Loucy (cell line): ENCODE measurements around the gene C2CD3.

Source experiments
- H2AFZ ChIP-seq: fragments of 200-600 bp; sonication (generic); 2 replicates; pipeline ENCODE4 v1.6.0; 2016; ENCODE audit warnings: antibody characterized with exemption, mild to moderate bottlenecking, low read length, moderate library complexity
- H3F3A ChIP-seq: fragments of 200-600 bp; 2 replicates; pipeline ENCODE4 v1.6.0; 2016; ENCODE audit warnings: antibody characterized with exemption, low read depth, mild to moderate bottlenecking
- H3K27me3 ChIP-seq: fragments of 200-600 bp; sonication (generic); 2 replicates; pipeline ENCODE4 v1.6.1; 2014; ENCODE audit warnings: low read length, mild to moderate bottlenecking; ENCODE audit not compliant: insufficient read depth, poor library complexity, severe bottlenecking
- H3K36me3 ChIP-seq: fragments of 200-600 bp; sonication (generic); 2 replicates; pipeline ENCODE4 v1.6.1; 2016; ENCODE audit warnings: low read length; ENCODE audit not compliant: insufficient read depth
- H3K4me1 ChIP-seq: fragments of 200-600 bp; sonication (generic); 2 replicates; pipeline ENCODE4 v1.5.1; 2014; ENCODE audit warnings: low read length, mild to moderate bottlenecking; ENCODE audit not compliant: insufficient read depth, poor library complexity, severe bottlenecking
- H3K4me2 ChIP-seq: fragments of 200-600 bp; sonication (generic); 2 replicates; pipeline ENCODE4 v1.6.0; 2014; ENCODE audit warnings: antibody characterized with exemption, low read length, low read depth, mild to moderate bottlenecking; ENCODE audit not compliant: poor library complexity, severe bottlenecking
- H3K4me3 ChIP-seq: fragments of 200-600 bp; sonication (generic); 2 replicates; pipeline ENCODE4 v1.5.1; 2014; ENCODE audit warnings: low read length, mild to moderate bottlenecking, mixed read lengths; ENCODE audit not compliant: poor library complexity, severe bottlenecking
- H3K79me2 ChIP-seq: fragments of 200-600 bp; sonication (generic); 2 replicates; pipeline ENCODE4 v1.6.1; 2014; ENCODE audit warnings: low read length; ENCODE audit not compliant: insufficient read depth
- H3K9ac ChIP-seq: fragments of 200-600 bp; sonication (generic); 2 replicates; pipeline ENCODE4 v1.6.0; 2014; ENCODE audit warnings: mild to moderate bottlenecking, low read depth, low read length, moderate library complexity; ENCODE audit not compliant: poor library complexity, severe bottlenecking
- H3K9me2 ChIP-seq: fragments of 200-600 bp; sonication (generic); replicated peaks from 2 replicates; pipeline ENCODE4 v1.6.1; 2016; ENCODE audit warnings: low read depth, low read length, mixed read lengths
- H3K9me3 ChIP-seq: fragments of 200-600 bp; sonication (generic); 2 replicates; pipeline ENCODE4 v1.6.1; 2014; ENCODE audit warnings: mild to moderate bottlenecking, antibody characterized with exemption, low read length, low read depth; ENCODE audit not compliant: insufficient read depth
- H4K20me1 ChIP-seq: fragments of 200-600 bp; sonication (generic); 2 replicates; pipeline ENCODE4 v1.6.0; 2014; ENCODE audit warnings: antibody characterized with exemption, low read length, mild to moderate bottlenecking; ENCODE audit not compliant: insufficient read depth, poor library complexity, severe bottlenecking
- EZH2phosphoT487 ChIP-seq: fragments of 200-600 bp; IDR thresholded peaks from 2 replicates; pipeline ENCODE4 v1.6.1; 2018; ENCODE audit warnings: antibody characterized with exemption, mild to moderate bottlenecking, moderate library complexity, borderline replicate concordance
- TF ChIP-seq, protein P1 (sequence below): fragments of 200-600 bp; sonication (generic); conservative IDR thresholded peaks from 2 replicates; pipeline ENCODE4 v1.5.1; 2014; ENCODE audit warnings: mild to moderate bottlenecking, antibody characterized with exemption, low read length

C2CD3 gene

DNA sequence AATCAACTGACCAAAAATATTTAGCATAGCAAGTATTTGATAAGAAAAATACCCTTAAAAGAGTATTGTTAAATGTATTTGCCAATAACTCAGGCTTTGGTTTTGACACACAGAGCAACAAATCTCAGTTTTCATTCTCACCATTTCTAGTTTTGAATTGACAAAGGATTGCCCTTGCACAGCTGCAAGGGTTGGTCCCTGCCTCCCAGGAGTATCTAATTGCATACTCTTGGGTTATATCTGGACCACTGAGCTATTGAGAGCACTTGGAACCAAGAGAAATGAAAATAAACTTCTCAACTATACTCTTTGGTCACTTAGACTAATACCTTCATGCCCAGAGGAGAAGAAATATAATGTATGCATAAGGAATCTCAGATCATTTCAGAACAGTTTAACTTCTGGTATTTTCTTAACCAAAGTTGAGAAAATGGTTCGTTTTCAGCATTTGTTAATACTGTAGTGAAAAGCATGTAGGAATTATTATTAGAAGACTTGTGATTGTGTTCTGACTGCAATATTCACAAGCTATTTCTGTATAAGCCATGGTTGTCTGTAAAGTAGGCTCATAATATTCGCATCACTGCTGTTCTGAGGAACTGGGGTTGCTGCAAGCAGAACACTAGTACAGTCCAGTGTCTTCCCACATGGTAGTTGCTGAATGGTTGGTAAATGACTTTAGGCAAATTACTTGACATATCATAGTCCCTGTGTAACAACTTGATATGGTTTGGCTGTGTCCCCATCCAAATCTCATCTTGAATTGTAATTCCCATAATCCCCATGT lies 7.9 kb downstream of the C2CD3 start:
- Histone ChIP-seq H3K27me3 (no peaks in the 10 kb centered on the region), H3K36me3 (0 out of 2 replicates have a peak, but pooled peaks cover 17% of the 10 kb centered on the region), H2AFZ (no peak overlapping the region), H3K4me2 (peak overlapping the region; percentile 45), H4K20me1 (no peaks in the 10 kb centered on the region), H3K79me2 (peaks cover 27% of the 10 kb centered on the region; the same call in 1 of the 2 replicates), H3K9ac (no peak overlapping the region), H3K9me2 (no peaks in the 10 kb centered on the region), H3K4me1 (peaks cover 32% of the 10 kb centered on the region), H3F3A (no peaks in the 10 kb centered on the region), H3K9me3 (no peaks in the 10 kb centered on the region), H3K4me3 (no peak overlapping the region)
- TF ChIP-seq EZH2phosphoT487: no peak
- TF ChIP-seq, protein P1, sequence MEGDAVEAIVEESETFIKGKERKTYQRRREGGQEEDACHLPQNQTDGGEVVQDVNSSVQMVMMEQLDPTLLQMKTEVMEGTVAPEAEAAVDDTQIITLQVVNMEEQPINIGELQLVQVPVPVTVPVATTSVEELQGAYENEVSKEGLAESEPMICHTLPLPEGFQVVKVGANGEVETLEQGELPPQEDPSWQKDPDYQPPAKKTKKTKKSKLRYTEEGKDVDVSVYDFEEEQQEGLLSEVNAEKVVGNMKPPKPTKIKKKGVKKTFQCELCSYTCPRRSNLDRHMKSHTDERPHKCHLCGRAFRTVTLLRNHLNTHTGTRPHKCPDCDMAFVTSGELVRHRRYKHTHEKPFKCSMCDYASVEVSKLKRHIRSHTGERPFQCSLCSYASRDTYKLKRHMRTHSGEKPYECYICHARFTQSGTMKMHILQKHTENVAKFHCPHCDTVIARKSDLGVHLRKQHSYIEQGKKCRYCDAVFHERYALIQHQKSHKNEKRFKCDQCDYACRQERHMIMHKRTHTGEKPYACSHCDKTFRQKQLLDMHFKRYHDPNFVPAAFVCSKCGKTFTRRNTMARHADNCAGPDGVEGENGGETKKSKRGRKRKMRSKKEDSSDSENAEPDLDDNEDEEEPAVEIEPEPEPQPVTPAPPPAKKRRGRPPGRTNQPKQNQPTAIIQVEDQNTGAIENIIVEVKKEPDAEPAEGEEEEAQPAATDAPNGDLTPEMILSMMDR: no peak

DNA sequence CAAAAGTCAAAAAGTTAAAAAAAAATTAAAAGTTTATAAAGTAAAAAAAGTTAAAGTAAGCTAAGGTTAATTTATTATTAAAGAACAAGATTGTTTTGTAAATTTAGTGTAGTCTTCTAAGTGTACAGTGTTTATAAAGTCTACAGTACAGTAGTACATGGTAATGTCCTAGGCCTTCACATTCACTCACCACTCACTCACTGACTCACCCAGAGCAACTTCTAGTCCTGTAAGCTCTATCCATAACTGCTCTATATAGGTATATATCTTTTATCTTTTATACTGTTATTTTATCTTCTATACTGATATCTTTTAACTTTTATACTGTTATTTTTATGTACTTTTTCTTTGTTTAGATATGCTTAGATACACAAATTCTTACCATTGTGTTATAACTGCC lies 11.2 kb downstream of the C2CD3 start:
- H3K79me2 ChIP-seq: peaks cover 11% of the 10 kb centered on the region; the same call in 1 of the 2 replicates
- no peak overlapping the region for H3K4me2 ChIP-seq
- no peaks in the 10 kb centered on the region for H4K20me1 ChIP-seq
- H2AFZ ChIP-seq: no peak overlapping the region
- H3K9me3 ChIP-seq: no peaks in the 10 kb centered on the region
- no peak for TF ChIP-seq EZH2phosphoT487
- TF ChIP-seq, protein P1: no peak
- H3K4me1 ChIP-seq: peaks cover 27% of the 10 kb centered on the region
- H3K4me3 ChIP-seq: no peak overlapping the region
- H3K9ac ChIP-seq: no peak overlapping the region
- no peaks in the 10 kb centered on the region for H3K27me3 ChIP-seq
- peaks cover 16% of the 10 kb centered on the region; the same call in 1 of the 2 replicates for H3K36me3 ChIP-seq
- H3F3A ChIP-seq: no peaks in the 10 kb centered on the region
- H3K9me2 ChIP-seq: no peaks in the 10 kb centered on the region

DNA sequence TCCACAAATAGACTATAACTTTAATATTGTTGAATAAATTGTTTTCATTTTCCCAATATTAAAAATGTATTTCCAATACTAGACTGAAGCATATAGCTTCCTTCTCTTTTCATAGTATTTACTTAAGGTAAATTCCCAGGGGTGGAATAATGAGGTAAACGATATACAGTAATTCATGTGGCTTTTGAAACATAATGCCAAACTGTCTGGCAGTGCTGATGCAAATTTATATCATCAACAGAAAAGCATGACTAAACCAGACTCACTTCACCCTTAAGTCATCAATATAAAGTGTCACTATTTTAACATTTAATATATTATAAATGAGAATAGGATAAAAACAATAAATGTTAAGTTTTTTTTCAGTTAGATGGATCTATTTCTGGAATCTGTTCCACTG lies 13.6 kb downstream of the C2CD3 start:
- Histone ChIP-seq H2AFZ (no peak overlapping the region), H3K4me1 (peaks cover 5% of the 10 kb centered on the region), H3K36me3 (peaks cover 16% of the 10 kb centered on the region), H3K9me3 (0 out of 2 replicates have a peak, but pooled peaks cover 5% of the 10 kb centered on the region), H3K9ac (no peak overlapping the region), H3K4me2 (no peak overlapping the region), H4K20me1 (no peaks in the 10 kb centered on the region), H3K9me2 (no peaks in the 10 kb centered on the region), H3K4me3 (no peak overlapping the region), H3F3A (no peaks in the 10 kb centered on the region), H3K79me2 (peaks cover 17% of the 10 kb centered on the region; the same call in 1 of the 2 replicates), H3K27me3 (no peaks in the 10 kb centered on the region)
- no peak for TF ChIP-seq EZH2phosphoT487
- TF ChIP-seq, protein P1: no peak
